Measurements from ENCODE around the gene SELENOS.

- TF ChIP-seq REST (IDR thresholded peaks at IDR 0.05; ENCODE audit: borderline replicate concordance) (no peak), CTCF (IDR thresholded peaks at IDR 0.05; ENCODE audit: poor library complexity, severe bottlenecking) (no peak)
These were observed 34.9 kb downstream of the SELENOS start for GRCh38 chr15:101242160-101242998.
